Esophagus squamous epithelium (tissue), 5 donors: Measurements from ENCODE around the gene GIPC2. TPM values are rescaled to one million over a fixed set of nuclear protein-coding genes. Genes with fewer than 3 reads are reported as not detected.

Experiments
- DNase-seq: peaks from one replicate; lab custom pipeline; 2025; lab: John Stamatoyannopoulos, UW
- H3K27ac ChIP-seq, 4 donors: fragments of 200-600 bp; sonication (generic); one replicate each; pipeline ENCODE4 v1.5.1; 2016 to 2019; ENCODE audit warnings: mild to moderate bottlenecking in 1 of 4
- H3K27me3 ChIP-seq, 4 donors: fragments of 200-600 bp; sonication (generic); 1 replicate in 3 of 4; 2 replicates in 1 of 4; pipeline versions ENCODE4 v1.5.1 to v1.6.0; 2017 to 2021; ENCODE audit warnings: antibody characterized with exemption in 1 of 4
- H3K36me3 ChIP-seq, 3 donors: fragments of 200-600 bp; sonication (generic); one replicate each; pipeline ENCODE4 v1.5.1; 2016 to 2019
- H3K4me1 ChIP-seq, 3 donors: fragments of 200-600 bp; sonication (generic); one replicate each; pipeline ENCODE4 v1.5.1; 2017 to 2019
- H3K4me3 ChIP-seq, 4 donors: fragments of 200-600 bp; sonication (generic); 1 replicate in 3 of 4; 2 replicates in 1 of 4; pipeline ENCODE4 v1.5.1; 2016 to 2019; ENCODE audit warnings: mild to moderate bottlenecking in 2 of 4, moderate library complexity in 1 of 4
- H3K9me3 ChIP-seq, 3 donors: fragments of 200-600 bp; sonication (generic); one replicate each; pipeline ENCODE4 v1.5.1; 2016 to 2019
- POLR2A ChIP-seq, 4 donors: fragments of 450-650 bp; IDR thresholded peaks; one replicate each; pipeline ENCODE4 v1.6.1; 2017; ENCODE audit warnings: antibody characterized with exemption in 4 of 4, mild to moderate bottlenecking in 4 of 4, moderate library complexity in 3 of 4
- WGBS, 2 donors: methylation state at CpG; one replicate each; pipeline ENCODE4 v1.1.5; 2018; 5-methylcytosine and 5-hydroxymethylcytosine counted together
- intact Hi-C: fragments of 100-400 bp; cut with DNase I; formaldehyde crosslinking; loops from one replicate; pipeline ENCODE4 v1.15.0; 2022
- total RNA-seq, 4 donors: library from RNA; depleted of rRNA; stranded (reverse); fragments of >200 nt; gene quantifications; one replicate each; pipeline ENCODE4 v1.1.0, GENCODE V29; 2016
- TF ChIP-seq, protein P1 (sequence below), 6 experiments: fragments of 450-650 bp in 4 of 6; fragments of 200-600 bp in 2 of 6; sonication (generic) in 2 of 6; IDR thresholded peaks; one replicate each; pipeline ENCODE4 v1.5.1; 2016 to 2019; ENCODE audit warnings: antibody characterized with exemption in 6 of 6, mild to moderate bottlenecking in 4 of 6, moderate library complexity in 4 of 6
- donor health status: DM: yes; HTN: yes; CAD: no.

The GIPC2 gene
- total RNA-seq, 4 donors from 2014 or later = 2.8 to 4.2 (median 3.7) TPM

DNA sequence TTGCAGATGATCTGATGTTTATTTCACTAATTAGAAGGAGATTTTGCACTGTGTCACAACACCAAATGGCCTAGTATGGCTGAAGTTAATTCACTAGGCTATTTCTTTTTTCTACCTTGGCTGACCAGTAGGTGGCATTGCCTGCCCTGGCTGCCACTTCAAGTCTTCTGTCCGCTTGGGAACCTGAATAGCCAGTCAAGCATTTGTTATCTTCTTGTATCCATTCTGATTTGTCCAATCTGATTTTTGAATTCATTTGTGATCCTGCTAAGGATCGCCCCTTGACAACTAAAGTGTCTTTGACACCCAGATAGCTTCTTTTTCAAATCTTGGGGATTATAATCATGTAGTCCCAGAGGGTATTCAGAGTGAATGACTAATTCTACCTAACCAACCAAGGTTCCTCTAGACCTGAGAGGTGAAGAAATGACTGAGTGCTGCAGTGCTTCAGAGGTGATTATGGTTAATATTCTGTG, 99.4 kb downstream of the GIPC2 start:
- H3K27me3 ChIP-seq = peaks cover 0 to 3% (median 0%) of the 10 kb centered on the region in 4 donors
- no peak overlapping the region for H3K27ac ChIP-seq
- H3K36me3 ChIP-seq = no peaks in the 10 kb centered on the region
- no peak overlapping the region for H3K4me3 ChIP-seq
- no peak for DNase-seq
- TF ChIP-seq POLR2A (IDR thresholded peaks at IDR 0.05) = no peak
- TF ChIP-seq, protein P1, sequence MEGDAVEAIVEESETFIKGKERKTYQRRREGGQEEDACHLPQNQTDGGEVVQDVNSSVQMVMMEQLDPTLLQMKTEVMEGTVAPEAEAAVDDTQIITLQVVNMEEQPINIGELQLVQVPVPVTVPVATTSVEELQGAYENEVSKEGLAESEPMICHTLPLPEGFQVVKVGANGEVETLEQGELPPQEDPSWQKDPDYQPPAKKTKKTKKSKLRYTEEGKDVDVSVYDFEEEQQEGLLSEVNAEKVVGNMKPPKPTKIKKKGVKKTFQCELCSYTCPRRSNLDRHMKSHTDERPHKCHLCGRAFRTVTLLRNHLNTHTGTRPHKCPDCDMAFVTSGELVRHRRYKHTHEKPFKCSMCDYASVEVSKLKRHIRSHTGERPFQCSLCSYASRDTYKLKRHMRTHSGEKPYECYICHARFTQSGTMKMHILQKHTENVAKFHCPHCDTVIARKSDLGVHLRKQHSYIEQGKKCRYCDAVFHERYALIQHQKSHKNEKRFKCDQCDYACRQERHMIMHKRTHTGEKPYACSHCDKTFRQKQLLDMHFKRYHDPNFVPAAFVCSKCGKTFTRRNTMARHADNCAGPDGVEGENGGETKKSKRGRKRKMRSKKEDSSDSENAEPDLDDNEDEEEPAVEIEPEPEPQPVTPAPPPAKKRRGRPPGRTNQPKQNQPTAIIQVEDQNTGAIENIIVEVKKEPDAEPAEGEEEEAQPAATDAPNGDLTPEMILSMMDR (IDR thresholded peaks at IDR 0.05) = peak in 5 of 6 experiments; percentile 77 to 88 (median 79)
- intact Hi-C loops = no loop called here
- H3K9me3 ChIP-seq = no peaks in the 10 kb centered on the region
- 15 to 18% methylated on average over 2 of the region's 2 CpGs for WGBS, 2 donors
- no peaks in the 10 kb centered on the region for H3K4me1 ChIP-seq

- intact Hi-C loops = no loop called here
- WGBS, 2 donors = 52 to 88% methylated on average over 2 of the region's 2 CpGs
- peaks cover 0 to 3% (median 0%) of the 10 kb centered on the region in 4 donors for H3K27me3 ChIP-seq
Measured at GRCh38 chr1:78146205-78146771, 100.5 kb downstream of the GIPC2 start.

GRCh38 chr1:78147031-78147430, 101.3 kb downstream of the GIPC2 start:
- 86 to 91% methylated on average over 5 of the region's 5 CpGs for WGBS, 2 donors
- Histone ChIP-seq H3K4me3 (no peak overlapping the region), H3K9me3 (no peaks in the 10 kb centered on the region), H3K36me3 (no peaks in the 10 kb centered on the region), H3K27me3 (peaks cover 0 to 3% (median 0%) of the 10 kb centered on the region in 4 donors), H3K27ac (no peak overlapping the region), H3K4me1 (no peaks in the 10 kb centered on the region)
- no peak for TF ChIP-seq POLR2A (IDR thresholded peaks at IDR 0.05)
- TF ChIP-seq, protein P1 (IDR thresholded peaks at IDR 0.05) = no peak
- intact Hi-C loops = no loop called here
- DNase-seq = no peak

More at GRCh38 chr1:78146205-78146771, 100.5 kb downstream of the GIPC2 start:
- no peaks in the 10 kb centered on the region for H3K36me3 ChIP-seq
- no peak overlapping the region for H3K4me3 ChIP-seq
- H3K9me3 ChIP-seq = no peaks in the 10 kb centered on the region
- no peak for DNase-seq
- no peak overlapping the region for H3K27ac ChIP-seq
- no peaks in the 10 kb centered on the region for H3K4me1 ChIP-seq
- TF ChIP-seq, protein P1 (IDR thresholded peaks at IDR 0.05) = no peak
- TF ChIP-seq POLR2A (IDR thresholded peaks at IDR 0.05) = no peak

GRCh38 chr1:78153092-78153736, 107.4 kb downstream of the GIPC2 start:
- TF ChIP-seq, protein P1 (IDR thresholded peaks at IDR 0.05) = no peak
- no peak for TF ChIP-seq POLR2A (IDR thresholded peaks at IDR 0.05)
- no peak overlapping the region for H3K27ac ChIP-seq
- H3K4me3 ChIP-seq = no peak overlapping the region
- H3K36me3 ChIP-seq = no peaks in the 10 kb centered on the region
- intact Hi-C loops = no loop called here
- no peak for DNase-seq
- no peaks in the 10 kb centered on the region for H3K9me3 ChIP-seq
- WGBS, 2 donors = 75 to 76% methylated on average over 4 of the region's 4 CpGs
- peaks cover 0 to 3% (median 0%) of the 10 kb centered on the region in 4 donors for H3K27me3 ChIP-seq
- H3K4me1 ChIP-seq = peaks cover 0 to 4% (median 2%) of the 10 kb centered on the region in 3 donors

DNA sequence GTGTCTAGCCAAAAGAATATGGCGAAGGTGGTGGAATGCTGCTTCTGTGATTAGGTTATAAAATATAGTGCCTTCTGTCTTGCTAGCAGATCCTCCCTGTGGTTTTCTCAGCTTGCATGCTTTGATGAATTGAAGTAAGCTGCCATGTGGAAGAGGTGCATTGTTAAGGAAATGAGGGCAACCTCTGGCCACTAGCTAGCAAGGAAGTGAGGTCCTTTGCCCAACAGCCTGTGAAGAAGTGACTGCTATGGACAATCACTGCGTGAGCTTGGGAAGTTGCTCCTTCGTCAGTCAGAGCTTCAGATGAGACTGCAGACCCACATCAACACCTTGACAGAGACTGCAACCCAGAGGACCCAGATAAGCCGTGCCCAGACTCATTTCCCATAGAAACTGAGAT, 109.4 kb downstream of the GIPC2 start:
- no peak for TF ChIP-seq POLR2A (IDR thresholded peaks at IDR 0.05)
- TF ChIP-seq, protein P1 (IDR thresholded peaks at IDR 0.05) = no peak
- Histone ChIP-seq H3K9me3 (no peaks in the 10 kb centered on the region), H3K4me3 (no peak overlapping the region), H3K27me3 (peaks cover 0 to 6% (median 0%) of the 10 kb centered on the region in 4 donors), H3K4me1 (peaks cover 0 to 4% (median 2%) of the 10 kb centered on the region in 3 donors), H3K36me3 (no peaks in the 10 kb centered on the region), H3K27ac (no peak overlapping the region)
- intact Hi-C loops = no loop called here
- no peak for DNase-seq
- 85 to 92% methylated on average over 3 to 4 of the region's 4 CpGs for WGBS, 2 donors
